Stimulated activated naive CD8-positive, alpha-beta T cell treated with anti-CD3 and anti-CD28 coated beads, Interleukin-15, amount 100 ng/mL, for 72 hours (primary cell): Measurements from ENCODE around the gene SHISAL2B.
"Not testable (repeated sequence)": the region's sequence is repeated elsewhere in the genome, so short reads cannot be mapped to it uniquely, and the experiment has no call there.

Source experiments
- ATAC-seq: fragments of 150-1000 bp; cut with Tn5 transposase; 2 replicates; pipeline ENCODE4 v1.10.0; 2021; ENCODE audit warnings: mild to moderate bottlenecking, moderate library complexity
- DNase-seq, 2 donors: peaks; one replicate each; pipeline ENCODE4 v3.0.0; 2021 to 2022
- H3K27ac Mint-ChIP-seq, 2 donors: one replicate each; pipeline ENCODE4 v1.8.0; 2022; ENCODE audit warnings: mild to moderate bottlenecking in 2 of 2, mixed read lengths in 2 of 2, moderate library complexity in 2 of 2
- H3K27me3 Mint-ChIP-seq: one replicate; pipeline ENCODE4 v1.8.0; 2022; ENCODE audit warnings: mixed read lengths
- H3K4me1 Mint-ChIP-seq: one replicate; pipeline ENCODE4 v1.8.0; 2022; ENCODE audit warnings: mild to moderate bottlenecking, mixed read lengths
- H3K4me3 Mint-ChIP-seq, 2 donors: one replicate each; pipeline ENCODE4 v1.8.0; 2022; ENCODE audit warnings: mild to moderate bottlenecking in 2 of 2, mixed read lengths in 2 of 2, moderate library complexity in 1 of 2
- H3K9me3 Mint-ChIP-seq, 2 donors: one replicate each; pipeline ENCODE4 v1.8.0; 2022; ENCODE audit warnings: mixed read lengths in 2 of 2

The SHISAL2B gene

GRCh38 chr5:64682608-64683007 lies 7.7 kb upstream of the SHISAL2B start:
- DNase-seq (no peak), ATAC-seq (no peak)
- Mint-ChIP-seq H3K9me3 (no peaks in the 10 kb centered on the region), H3K27me3 (peaks cover 25% of the 10 kb centered on the region), H3K4me1 (no peaks in the 10 kb centered on the region), H3K27ac (no peak overlapping the region), H3K4me3 (no peak overlapping the region)

GRCh38 chr5:64685866-64686265 lies 4.4 kb upstream of the SHISAL2B start:
- H3K27me3 Mint-ChIP-seq, result peaks cover 55% of the 10 kb centered on the region
- no peak overlapping the region for H3K4me3 Mint-ChIP-seq
- no peak for ATAC-seq
- no peak for DNase-seq
- H3K27ac Mint-ChIP-seq, result peak overlapping the region in 1 of 2 donors; percentile 40
- no peaks in the 10 kb centered on the region for H3K9me3 Mint-ChIP-seq
- peaks cover 9% of the 10 kb centered on the region for H3K4me1 Mint-ChIP-seq

GRCh38 chr5:64688391-64688790 lies 1.9 kb upstream of the SHISAL2B start:
- Mint-ChIP-seq H3K27ac (no peak overlapping the region), H3K4me3 (no peak overlapping the region), H3K4me1 (peaks cover 9% of the 10 kb centered on the region), H3K9me3 (no peaks in the 10 kb centered on the region), H3K27me3 (peaks cover 76% of the 10 kb centered on the region)
- DNase-seq (no peak), ATAC-seq (no peak)

- Mint-ChIP-seq H3K4me3 (no peak overlapping the region), H3K27ac (no peak overlapping the region), H3K4me1 (peaks cover 9% of the 10 kb centered on the region), H3K27me3 (peaks cover 79% of the 10 kb centered on the region), H3K9me3 (no peaks in the 10 kb centered on the region)
- DNase-seq, result no peak
- no peak for ATAC-seq
Measured at GRCh38 chr5:64688965-64689364, 1.3 kb upstream of the SHISAL2B start.

GRCh38 chr5:64690104-64690416 lies 243 bp upstream of the SHISAL2B start:
- DNase-seq (no peak), ATAC-seq (no peak)
- Mint-ChIP-seq H3K4me1 (peaks cover 9% of the 10 kb centered on the region), H3K4me3 (peak overlapping the region; percentile 75 to 77), H3K27ac (no peak overlapping the region), H3K9me3 (no peaks in the 10 kb centered on the region), H3K27me3 (peaks cover 74% of the 10 kb centered on the region)

GRCh38 chr5:64691291-64691690 lies 988 bp downstream of the SHISAL2B start:
- peaks cover 9% of the 10 kb centered on the region for H3K4me1 Mint-ChIP-seq
- peaks cover under 1% of the 10 kb centered on the region in 2 donors for H3K9me3 Mint-ChIP-seq
- ATAC-seq (no peak), DNase-seq (no peak)
- no peak overlapping the region for H3K27ac Mint-ChIP-seq
- H3K4me3 Mint-ChIP-seq, result peak overlapping the region in 1 of 2 donors; percentile 77
- H3K27me3 Mint-ChIP-seq, result peaks cover 69% of the 10 kb centered on the region

- peaks cover 13 to 16% of the 10 kb centered on the region in 2 donors for H3K9me3 Mint-ChIP-seq
- peaks cover 9% of the 10 kb centered on the region for H3K4me1 Mint-ChIP-seq
- no peak for ATAC-seq
- H3K27me3 Mint-ChIP-seq, result peaks cover 57% of the 10 kb centered on the region
- no peak overlapping the region for H3K4me3 Mint-ChIP-seq
- DNase-seq, result no peak
- H3K27ac Mint-ChIP-seq, result no peak overlapping the region
Measured at GRCh38 chr5:64693636-64694035, 3.3 kb downstream of the SHISAL2B start.

GRCh38 chr5:64696414-64696813 lies 6.1 kb downstream of the SHISAL2B start:
- peaks cover 13 to 18% of the 10 kb centered on the region in 2 donors for H3K9me3 Mint-ChIP-seq
- H3K27ac Mint-ChIP-seq, DNase-seq, H3K4me1 Mint-ChIP-seq, ATAC-seq, H3K4me3 Mint-ChIP-seq: not testable (repeated sequence)
- peaks cover 33% of the 10 kb centered on the region for H3K27me3 Mint-ChIP-seq

- H3K9me3 Mint-ChIP-seq, result peaks cover 13 to 18% of the 10 kb centered on the region in 2 donors
- peaks cover 22% of the 10 kb centered on the region for H3K27me3 Mint-ChIP-seq
- no peak overlapping the region for H3K4me3 Mint-ChIP-seq
- H3K27ac Mint-ChIP-seq, result no peak overlapping the region
- ATAC-seq (no peak), DNase-seq (no peak)
- no peaks in the 10 kb centered on the region for H3K4me1 Mint-ChIP-seq
Measured at GRCh38 chr5:64700765-64701164, 10.5 kb downstream of the SHISAL2B start.

- H3K4me3 Mint-ChIP-seq, H3K9me3 Mint-ChIP-seq, ATAC-seq, H3K27ac Mint-ChIP-seq, H3K4me1 Mint-ChIP-seq, DNase-seq: not testable (repeated sequence)
- H3K27me3 Mint-ChIP-seq, result peaks cover 22% of the 10 kb centered on the region
Measured at GRCh38 chr5:64706074-64706473, 15.8 kb downstream of the SHISAL2B start.

GRCh38 chr5:64707191-64707590 lies 16.9 kb downstream of the SHISAL2B start:
- Mint-ChIP-seq H3K4me3 (no peak overlapping the region), H3K4me1 (no peaks in the 10 kb centered on the region), H3K27ac (no peak overlapping the region), H3K9me3 (no peaks in the 10 kb centered on the region), H3K27me3 (peaks cover 22% of the 10 kb centered on the region)
- DNase-seq (no peak), ATAC-seq (no peak)

GRCh38 chr5:64714495-64714894 lies 24.2 kb downstream of the SHISAL2B start:
- not testable (repeated sequence) for H3K27me3 Mint-ChIP-seq, DNase-seq, H3K9me3 Mint-ChIP-seq, ATAC-seq, H3K4me1 Mint-ChIP-seq, H3K4me3 Mint-ChIP-seq, H3K27ac Mint-ChIP-seq

- Mint-ChIP-seq H3K4me3 (no peak overlapping the region), H3K27me3 (no peaks in the 10 kb centered on the region), H3K9me3 (no peaks in the 10 kb centered on the region), H3K4me1 (no peaks in the 10 kb centered on the region), H3K27ac (no peak overlapping the region)
- DNase-seq (no peak), ATAC-seq (no peak)
Measured at GRCh38 chr5:64722588-64722987, 32.3 kb downstream of the SHISAL2B start.

- Mint-ChIP-seq H3K27me3 (no peaks in the 10 kb centered on the region), H3K27ac (no peak overlapping the region), H3K9me3 (no peaks in the 10 kb centered on the region), H3K4me1 (no peaks in the 10 kb centered on the region), H3K4me3 (no peak overlapping the region)
- DNase-seq (no peak), ATAC-seq (no peak)
Measured at GRCh38 chr5:64727150-64727549, 36.8 kb downstream of the SHISAL2B start.

GRCh38 chr5:64742411-64742810 lies 52.1 kb downstream of the SHISAL2B start:
- no peak overlapping the region for H3K27ac Mint-ChIP-seq
- no peak overlapping the region for H3K4me3 Mint-ChIP-seq
- DNase-seq (no peak), ATAC-seq (no peak)
- H3K27me3 Mint-ChIP-seq, result no peaks in the 10 kb centered on the region
- no peaks in the 10 kb centered on the region for H3K9me3 Mint-ChIP-seq
- peaks cover 12% of the 10 kb centered on the region for H3K4me1 Mint-ChIP-seq

GRCh38 chr5:64742821-64743220 lies 52.5 kb downstream of the SHISAL2B start:
- Mint-ChIP-seq H3K4me3 (no peak overlapping the region), H3K27me3 (no peaks in the 10 kb centered on the region), H3K9me3 (no peaks in the 10 kb centered on the region), H3K27ac (no peak overlapping the region), H3K4me1 (peaks cover 8% of the 10 kb centered on the region)
- no peak for DNase-seq
- no peak for ATAC-seq

GRCh38 chr5:64744914-64745313 lies 54.6 kb downstream of the SHISAL2B start:
- no peak for ATAC-seq
- no peaks in the 10 kb centered on the region for H3K27me3 Mint-ChIP-seq
- peak overlapping the region in 1 of 2 donors; percentile 28 for H3K27ac Mint-ChIP-seq

More at GRCh38 chr5:64744914-64745313, 54.6 kb downstream of the SHISAL2B start:
- Mint-ChIP-seq H3K4me1 (peaks cover 6% of the 10 kb centered on the region), H3K4me3 (no peak overlapping the region), H3K9me3 (no peaks in the 10 kb centered on the region)
- DNase-seq, result no peak
